ENCODE data around the gene C4orf54.

C4orf54 gene

DNA sequence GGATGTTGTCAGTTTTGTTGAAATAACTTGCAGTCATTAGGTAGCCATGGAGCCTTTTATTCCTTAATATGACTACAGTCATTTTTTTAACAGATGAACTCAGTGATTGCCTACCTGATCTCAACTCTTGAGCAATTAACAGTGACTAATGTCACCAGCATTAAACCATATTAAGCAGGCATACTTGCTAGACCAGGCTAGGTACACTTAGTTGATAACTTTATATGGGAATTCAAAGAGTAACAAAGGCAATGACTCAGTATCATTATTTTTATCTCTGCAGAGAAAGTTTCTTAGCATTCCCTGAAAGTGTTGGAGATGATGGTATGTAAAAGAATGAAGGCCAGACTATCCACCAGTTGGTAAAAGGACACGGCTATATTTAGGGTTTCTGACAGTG is at the start of gene C4orf54:
Gene C4orf54, minus strand, starts transcription at position 31 of the 400 bp plus-strand sequence. CDS start 3,180 bp downstream, outside the sequence.
- no peak for FAIRE-seq

- FAIRE-seq, result no peak
Measured at GRCh38 chr4:99705891-99706290, 48.3 kb upstream of the C4orf54 start.

DNA sequence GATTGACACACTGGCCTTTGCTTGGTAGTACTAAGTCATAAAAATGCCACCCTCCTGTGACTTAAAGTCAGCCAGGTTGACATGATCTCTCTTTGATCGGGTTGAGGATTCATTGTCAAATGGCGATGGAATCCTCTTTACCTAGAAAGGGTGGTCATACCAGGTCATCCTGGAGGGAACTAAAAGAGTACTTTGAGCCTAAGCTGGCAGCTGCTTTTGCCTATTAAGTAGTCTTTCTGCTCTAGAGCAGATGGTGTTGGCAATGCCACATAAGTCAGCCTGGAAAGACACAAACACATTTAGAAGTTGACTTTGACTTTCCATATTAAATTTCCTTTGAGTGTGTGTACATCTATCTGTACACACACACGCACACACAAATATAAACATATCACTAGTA is 39.2 kb upstream of the C4orf54 start:
- no peak for FAIRE-seq

DNA sequence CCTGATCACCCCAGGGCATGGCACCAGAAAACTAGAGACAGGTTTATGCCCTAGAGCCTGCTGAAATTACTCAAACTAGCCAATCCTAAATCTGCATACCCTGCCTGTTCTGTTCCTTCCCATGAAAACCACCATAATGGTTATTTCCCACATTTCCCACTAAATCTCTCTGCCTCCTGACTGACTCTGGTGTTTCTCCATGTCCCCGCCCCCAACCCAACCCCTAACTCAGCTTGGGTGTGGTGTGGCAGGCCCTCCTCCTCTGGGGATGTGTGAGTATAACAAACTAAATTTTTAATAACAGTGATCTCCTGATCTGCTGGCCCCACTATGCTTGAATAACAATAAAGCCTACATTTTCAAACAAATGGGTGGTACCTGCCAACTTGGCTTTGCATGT is 35.5 kb upstream of the C4orf54 start:
- no peak for FAIRE-seq

GRCh38 chr4:99690990-99691389 is 33.4 kb upstream of the C4orf54 start:
- no peak for FAIRE-seq

GRCh38 chr4:99690472-99690871 is 32.8 kb upstream of the C4orf54 start:
- no peak for FAIRE-seq

DNA sequence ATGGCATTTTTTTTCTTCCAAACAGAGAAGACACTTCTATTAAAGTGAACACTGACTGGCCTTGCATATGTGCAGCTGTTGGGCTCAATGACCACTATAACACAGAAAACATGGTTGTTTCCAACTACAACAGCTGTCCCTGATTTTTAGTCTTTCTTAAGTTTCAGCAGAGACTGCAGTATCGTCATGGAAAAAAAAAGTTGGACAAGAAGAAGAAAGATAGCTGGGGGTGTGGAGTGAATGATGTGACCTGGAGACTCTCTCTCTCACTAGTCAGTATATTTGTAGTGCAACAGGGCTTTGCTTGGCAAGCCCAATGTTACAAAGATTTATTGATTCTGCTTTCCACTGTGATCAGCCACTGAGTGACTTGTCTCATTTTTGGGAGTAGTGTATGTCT is 29.5 kb upstream of the C4orf54 start:
- FAIRE-seq, result no peak

DNA sequence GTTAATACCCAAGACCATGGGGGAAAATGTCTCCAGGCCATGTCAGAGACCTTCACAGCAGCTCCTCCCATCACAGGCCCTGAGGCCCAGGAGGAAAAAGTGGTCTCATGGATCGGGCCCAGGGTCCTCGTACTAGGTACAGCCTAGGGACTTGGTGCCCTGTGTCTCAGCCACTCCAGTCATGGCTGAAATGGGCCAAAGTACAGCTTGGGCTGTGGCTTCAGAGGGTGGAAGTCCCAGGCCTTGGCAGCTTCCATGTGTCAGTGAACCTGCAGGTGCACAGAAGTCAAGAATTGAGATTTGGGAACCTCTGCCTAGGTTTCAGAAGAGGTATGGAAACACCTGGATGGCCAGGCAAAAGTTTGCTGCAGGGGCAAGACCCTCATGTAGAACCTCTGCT is 27.6 kb upstream of the C4orf54 start:
- no peak for FAIRE-seq

DNA sequence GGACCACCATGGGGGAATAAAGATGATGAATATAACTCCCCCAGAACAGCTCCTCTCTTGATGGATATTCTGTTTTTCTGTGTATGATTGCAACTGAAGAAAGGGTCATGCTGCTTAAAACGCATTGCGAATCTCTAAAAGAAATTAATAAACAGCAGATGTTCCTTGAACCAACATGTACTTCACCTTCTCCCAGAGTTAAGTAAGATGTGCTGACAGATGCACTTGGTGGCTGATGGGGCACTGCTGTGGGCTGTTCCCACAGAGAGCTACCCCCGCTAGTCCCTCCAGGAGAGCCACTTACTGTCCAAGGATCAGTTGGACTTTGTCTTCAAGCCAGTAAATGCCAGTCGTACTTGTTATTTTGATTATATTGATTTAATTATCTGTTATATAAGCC is 26.3 kb upstream of the C4orf54 start:
- FAIRE-seq, result no peak

- FAIRE-seq, result no peak
Measured at GRCh38 chr4:99679976-99680375, 22.3 kb upstream of the C4orf54 start.

DNA sequence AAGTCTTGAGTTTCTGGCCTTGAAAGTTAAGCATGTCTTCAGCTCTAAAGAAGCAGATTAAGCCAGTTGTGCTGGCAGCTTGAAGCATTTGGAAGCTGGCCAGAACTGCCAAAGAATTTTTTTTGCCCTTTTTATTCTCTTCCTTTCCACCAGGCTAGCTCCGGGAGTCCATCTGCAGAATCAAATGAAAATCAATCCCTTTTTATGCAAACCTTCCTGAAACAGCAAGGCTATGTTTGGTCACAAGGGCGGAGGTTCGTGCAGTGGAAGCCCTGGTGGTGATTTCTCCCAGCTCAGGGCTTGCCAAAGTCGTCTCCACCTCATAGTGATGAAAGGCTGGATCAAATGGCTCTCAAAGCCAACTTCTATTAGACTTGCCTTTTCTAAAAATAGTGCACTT is 21.6 kb upstream of the C4orf54 start:
- FAIRE-seq, result no peak

DNA sequence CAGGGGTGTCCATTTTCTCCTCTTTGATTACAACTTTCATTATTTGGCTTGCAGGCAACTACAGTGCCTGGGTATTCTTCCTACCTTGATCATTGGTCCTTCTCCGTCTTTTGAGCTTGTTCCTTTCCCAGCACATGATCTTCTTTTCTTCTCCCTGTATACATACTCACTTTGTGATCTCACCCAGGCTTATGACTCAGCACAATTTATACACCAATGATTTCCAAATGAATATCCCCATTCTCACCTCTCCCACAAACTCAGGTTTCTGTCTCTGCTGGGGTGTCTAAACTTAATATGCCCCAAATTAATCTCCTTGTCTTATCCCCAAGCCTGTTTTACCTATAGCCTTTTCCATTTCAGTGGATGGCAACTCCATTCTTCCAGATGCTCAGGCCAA is 19.5 kb upstream of the C4orf54 start:
- FAIRE-seq, result no peak

DNA sequence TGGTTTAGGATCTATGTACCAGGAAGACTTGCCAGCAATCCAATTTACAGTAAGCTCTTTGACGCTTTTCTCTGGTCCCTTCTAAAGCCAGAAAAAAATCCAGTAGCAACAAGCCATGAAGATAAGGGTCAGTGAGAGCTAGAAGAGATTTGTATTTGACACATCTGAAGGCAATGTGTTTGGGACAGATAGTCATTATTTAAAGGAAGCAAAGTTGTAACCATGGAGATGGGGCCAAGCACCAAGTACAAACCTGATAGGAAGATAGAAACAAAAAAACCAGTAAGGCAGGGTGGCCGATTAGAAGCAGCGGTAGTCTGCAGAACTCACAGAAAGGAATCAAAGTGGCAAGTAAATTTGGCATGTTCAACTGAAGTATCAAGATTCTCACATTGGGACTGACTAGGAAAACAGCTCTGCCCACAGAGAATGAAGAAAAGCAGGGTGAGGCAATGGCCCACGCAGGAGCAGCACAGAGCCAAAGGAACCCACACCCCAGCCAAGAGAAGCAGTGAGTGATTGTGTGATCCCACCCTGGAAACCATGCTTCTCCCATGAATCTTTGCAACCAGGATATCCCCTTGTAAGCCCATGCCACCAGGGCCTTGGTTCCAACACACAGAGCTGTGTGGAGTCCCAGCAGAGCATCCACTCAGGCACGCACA is 12.9 kb upstream of the C4orf54 start:
- no peak for FAIRE-seq

DNA sequence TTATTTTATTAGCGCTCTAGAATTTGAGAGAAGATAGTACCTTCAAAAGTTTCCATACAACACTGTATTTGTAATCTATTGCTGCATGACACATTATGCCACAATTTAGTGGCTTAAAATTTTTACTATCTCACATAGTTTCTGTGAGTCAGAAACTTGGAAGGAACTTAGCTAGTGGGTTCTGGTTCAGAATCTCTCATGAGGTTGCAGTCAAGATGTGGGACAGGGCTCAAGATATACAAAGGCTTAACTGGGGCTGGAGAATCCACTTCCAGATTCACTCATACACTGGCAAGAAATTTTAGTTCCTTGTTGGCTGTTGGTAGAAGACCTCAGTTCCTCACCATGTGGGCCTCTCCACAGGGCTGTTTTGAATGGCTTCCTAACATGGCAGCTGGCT is 11.5 kb upstream of the C4orf54 start:
- no peak for FAIRE-seq

GRCh38 chr4:99668472-99668871 is 10.8 kb upstream of the C4orf54 start:
- FAIRE-seq, result no peak

- FAIRE-seq, result no peak
Measured at GRCh38 chr4:99665983-99666382, 8.4 kb upstream of the C4orf54 start.

DNA sequence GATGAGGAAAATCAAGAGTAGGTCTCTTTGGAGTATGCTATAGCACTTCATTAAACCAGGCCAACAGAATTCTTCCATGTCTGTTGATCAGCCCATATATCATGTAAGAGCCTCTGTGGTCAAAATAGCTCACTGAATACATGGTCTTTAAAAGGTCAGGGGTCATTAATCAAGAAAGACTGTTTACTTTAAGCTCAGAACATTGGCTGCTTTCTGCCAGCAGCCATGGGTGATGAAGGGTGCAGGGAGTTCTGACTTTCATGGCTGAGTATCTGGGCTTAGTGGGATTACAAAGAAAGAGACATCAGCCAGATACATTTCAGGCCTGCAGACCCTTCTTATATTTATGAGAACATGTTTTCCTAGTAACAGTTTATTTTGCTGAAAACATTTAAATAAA is 7.1 kb upstream of the C4orf54 start:
- FAIRE-seq, result no peak

- FAIRE-seq, result no peak
Measured at GRCh38 chr4:99661907-99662306, 4.3 kb upstream of the C4orf54 start.

GRCh38 chr4:99658666-99659065 is 1.0 kb upstream of the C4orf54 start:
- no peak for FAIRE-seq

DNA sequence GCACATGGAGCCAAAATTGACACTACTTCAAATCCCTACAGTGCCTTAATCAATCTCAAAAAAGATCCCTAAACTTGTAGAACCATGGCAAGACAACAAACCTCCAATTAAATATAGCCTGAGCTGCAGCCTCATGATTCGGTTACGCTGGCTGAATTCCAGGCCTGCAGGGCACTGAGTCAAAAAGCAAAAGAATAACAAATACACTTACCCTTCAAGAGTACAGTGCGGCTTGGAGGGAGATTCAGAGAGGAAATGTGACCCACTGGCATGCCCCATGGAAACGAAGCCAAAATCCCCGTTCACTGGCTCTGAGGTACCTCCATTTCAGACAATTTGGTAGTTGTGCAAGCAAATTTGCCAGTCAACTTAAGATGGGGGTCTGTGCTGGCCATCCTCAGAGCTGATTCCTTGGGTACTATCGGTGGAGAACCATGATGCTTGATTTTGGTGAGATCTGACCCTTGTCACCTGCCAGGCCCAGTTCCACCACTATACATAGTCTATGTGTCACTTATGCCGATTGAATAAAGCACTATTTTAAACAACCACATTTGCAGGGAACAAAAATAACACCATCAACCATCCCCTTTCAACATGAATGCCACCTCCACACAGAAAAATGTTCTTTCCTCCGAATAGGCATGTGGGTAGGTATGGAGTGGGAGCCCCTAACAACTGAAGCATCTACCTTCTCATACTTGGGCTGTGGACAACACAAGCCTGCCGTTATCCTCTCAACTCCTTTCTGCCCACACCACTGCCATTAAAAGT is 2.1 kb downstream of the C4orf54 start:
- FAIRE-seq, result no peak

DNA sequence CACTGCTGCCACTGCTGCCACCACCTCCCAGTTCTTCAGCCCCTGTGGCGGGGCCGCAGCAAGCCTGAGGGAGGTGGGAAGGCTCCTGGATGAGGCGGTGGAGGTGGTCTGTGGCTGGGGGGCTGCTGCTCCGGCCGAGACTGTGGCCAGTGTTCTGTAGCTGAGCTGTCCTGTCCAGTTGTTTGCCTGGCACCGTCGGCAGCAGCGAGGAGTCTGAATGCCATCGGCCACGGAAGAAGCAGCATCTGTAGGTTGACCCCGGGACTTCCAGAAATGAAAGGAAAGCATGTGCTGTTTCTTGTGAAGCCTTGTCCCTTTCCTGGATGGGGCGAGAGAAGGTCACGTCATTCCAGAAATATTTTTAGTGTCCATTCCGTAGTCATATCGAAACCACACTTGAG is 3.3 kb downstream of the C4orf54 start:
- no peak for FAIRE-seq

GRCh38 chr4:99653916-99654315 is 3.7 kb downstream of the C4orf54 start:
- FAIRE-seq, result no peak

DNA sequence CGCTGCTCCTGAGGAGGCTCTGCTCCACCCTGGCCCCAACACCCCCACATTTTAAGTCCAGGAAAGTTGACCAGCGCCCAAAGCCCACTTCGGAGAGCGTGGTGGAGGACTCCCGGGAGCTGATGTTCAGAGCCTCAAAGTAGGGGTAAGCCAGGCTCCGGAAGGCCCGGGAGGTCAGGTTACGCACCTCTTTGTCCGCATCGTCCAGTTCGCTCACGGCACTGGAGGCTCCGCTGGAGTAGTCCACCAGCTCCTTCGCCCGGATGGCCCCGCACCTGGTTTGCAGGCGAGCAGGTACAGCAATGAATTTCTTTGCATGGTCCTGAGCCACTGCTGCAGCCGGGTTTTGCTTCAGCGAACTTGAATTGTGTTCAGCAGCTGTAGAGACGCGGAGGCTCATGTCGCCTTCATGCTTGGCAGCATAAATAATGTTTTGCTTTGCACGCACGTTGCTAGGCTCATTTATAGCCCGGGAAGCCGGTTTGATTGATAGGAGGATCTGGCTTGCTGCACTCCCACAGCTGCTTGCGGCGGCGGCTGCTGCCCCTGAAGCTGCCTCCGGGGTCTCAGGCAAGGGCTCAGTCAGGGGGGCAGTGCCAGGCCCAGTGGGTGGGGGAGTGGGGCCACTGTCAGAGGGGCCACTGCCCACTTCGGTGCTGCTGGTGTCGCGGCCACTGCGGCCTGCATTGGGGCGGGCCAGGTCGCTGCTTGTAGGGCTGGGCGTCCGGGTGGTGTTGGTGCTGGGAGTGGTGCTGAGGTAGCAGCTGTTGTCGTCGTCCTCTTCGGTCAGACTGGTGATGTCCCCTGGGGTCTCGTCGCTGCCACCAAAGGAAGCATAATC is 4.8 kb downstream of the C4orf54 start:
- FAIRE-seq, result no peak
